Activated CD4-positive, alpha-beta T cell treated with anti-CD3 and anti-CD28 coated beads, Interleukin-2, amount 50 U/mL, for 16 hours (primary cell): Measurements from ENCODE around the gene IZUMO4.
"Not testable (repeated sequence)": the region's sequence is repeated elsewhere in the genome, so short reads cannot be mapped to it uniquely, and the experiment has no call there.

Source experiments
- DNase-seq: peaks from one replicate; pipeline ENCODE4 v3.0.0-alpha.2; 2020

IZUMO4 gene

GRCh38 chr19:2129022-2129421 lies 32.3 kb downstream of the IZUMO4 start:
- DNase-seq = no peak

- no peak for DNase-seq
Observed at GRCh38 chr19:2129486-2129885, 32.8 kb downstream of the IZUMO4 start.

- DNase-seq = no peak
Observed at GRCh38 chr19:2129892-2130770, 33.4 kb downstream of the IZUMO4 start.

- not testable (repeated sequence) for DNase-seq
Observed at GRCh38 chr19:2131012-2131975, 34.6 kb downstream of the IZUMO4 start.

GRCh38 chr19:2132191-2132590 lies 35.5 kb downstream of the IZUMO4 start:
- no peak for DNase-seq

- DNase-seq = no peak
Observed at GRCh38 chr19:2132731-2133490, 36.2 kb downstream of the IZUMO4 start.

- no peak for DNase-seq
Observed at GRCh38 chr19:2135474-2136402, 39.0 kb downstream of the IZUMO4 start.

GRCh38 chr19:2136796-2137195 lies 40.1 kb downstream of the IZUMO4 start:
- no peak for DNase-seq

GRCh38 chr19:2138061-2138728 lies 41.5 kb downstream of the IZUMO4 start:
- DNase-seq = no peak

GRCh38 chr19:2139385-2140137 lies 42.8 kb downstream of the IZUMO4 start:
- DNase-seq = no peak

- no peak for DNase-seq
Observed at GRCh38 chr19:2140138-2140569, 43.4 kb downstream of the IZUMO4 start.

GRCh38 chr19:2142173-2142829 lies 45.6 kb downstream of the IZUMO4 start:
- no peak for DNase-seq

- DNase-seq = no peak
Observed at GRCh38 chr19:2144190-2144589, 47.5 kb downstream of the IZUMO4 start.

GRCh38 chr19:2145831-2146241 lies 49.1 kb downstream of the IZUMO4 start:
- DNase-seq = no peak

- peak; percentile 13 for DNase-seq
Observed at GRCh38 chr19:2148482-2149135, 51.9 kb downstream of the IZUMO4 start.
